Measurements from ENCODE around the gene TSHZ2.

TSHZ2 gene

DNA sequence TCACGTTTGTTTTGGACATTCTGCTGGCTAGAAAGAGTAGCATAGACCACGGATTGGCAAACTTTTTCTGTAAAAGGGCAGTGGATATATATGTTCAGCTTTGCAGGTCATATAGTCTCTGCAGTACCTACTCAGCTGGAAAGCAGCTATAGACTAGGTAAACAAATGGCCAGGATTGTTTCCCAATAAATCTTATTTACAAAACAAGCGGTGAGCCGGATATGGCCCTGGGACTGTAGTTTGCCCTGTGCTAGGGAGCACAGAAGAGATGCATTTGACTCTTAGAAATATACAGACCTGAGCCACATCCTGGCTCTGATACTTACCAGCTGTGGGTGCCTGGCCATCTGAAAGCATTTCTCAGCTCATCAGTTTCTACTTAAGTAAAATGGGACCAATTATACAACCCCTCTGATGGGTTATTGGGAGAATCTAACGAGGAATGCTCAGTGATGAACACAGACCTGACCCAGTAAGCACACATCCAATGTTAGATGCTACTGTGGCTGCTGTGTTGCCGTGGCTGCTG lies 120.7 kb downstream of the TSHZ2 start:
- DNase-seq, result no peak

- DNase-seq, result no peak
These were observed 125.2 kb downstream of the TSHZ2 start for GRCh38 chr20:53097371-53097770.

DNA sequence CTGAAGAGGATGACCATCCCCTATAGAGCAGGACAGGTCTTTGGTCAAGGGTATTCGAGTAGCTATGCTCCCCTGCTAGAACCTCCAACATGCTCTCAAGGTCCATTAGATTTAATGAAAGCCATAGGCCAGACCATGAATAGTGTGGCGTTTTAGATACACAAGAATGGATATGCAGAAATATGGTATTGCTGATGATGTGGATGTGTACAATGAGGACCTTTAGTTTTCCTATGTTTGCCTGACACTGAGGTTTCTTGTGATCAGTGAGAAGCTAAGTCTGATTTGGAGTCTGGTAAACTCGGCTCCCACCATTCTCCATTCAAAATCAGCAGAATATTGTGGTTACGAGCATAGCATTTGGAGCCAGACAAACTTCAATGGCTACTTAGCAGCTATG lies 125.6 kb downstream of the TSHZ2 start:
- no peak for DNase-seq

- DNase-seq, result no peak
These were observed 126.5 kb downstream of the TSHZ2 start for GRCh38 chr20:53098621-53099020.

DNA sequence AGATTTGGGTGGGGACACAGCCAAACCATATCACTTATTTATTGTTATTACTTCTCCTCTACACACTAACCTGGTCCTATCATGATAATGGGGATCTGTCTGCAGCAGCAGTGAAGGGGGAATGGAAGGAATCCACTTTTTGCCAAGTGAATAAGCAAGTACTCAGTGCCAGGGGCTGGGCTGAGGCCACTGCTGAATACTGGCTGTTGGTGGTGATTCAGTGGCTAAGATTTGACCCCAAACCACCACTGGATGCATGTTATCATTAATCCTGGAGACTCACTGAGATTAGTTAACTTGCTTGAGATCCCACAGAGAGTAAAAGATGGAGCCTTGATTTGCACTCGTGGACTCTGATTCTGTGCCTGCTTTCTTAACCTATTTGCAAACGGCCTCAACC lies 127.7 kb downstream of the TSHZ2 start:
- no peak for DNase-seq

DNA sequence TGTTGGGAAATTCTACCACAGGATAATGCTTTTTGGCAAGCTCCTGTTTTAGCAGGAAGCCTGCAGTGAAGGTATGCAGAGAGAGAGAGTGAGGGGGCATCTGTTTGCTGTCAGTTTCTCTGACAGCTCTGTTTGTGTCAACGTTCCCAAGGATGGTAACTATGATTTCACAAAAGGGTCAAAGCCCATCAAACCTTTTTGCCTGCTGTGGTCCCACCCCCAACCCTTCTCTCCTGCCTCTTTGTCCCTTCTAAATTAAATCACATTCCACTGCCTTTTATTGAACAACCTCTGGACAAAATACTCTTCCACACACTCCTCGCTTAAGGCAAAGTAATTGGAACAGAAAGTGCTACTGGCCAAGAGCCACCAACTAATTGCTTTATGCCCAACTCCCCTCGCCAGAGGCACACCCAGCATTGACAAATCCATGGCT lies 128.3 kb downstream of the TSHZ2 start:
- DNase-seq, result no peak

DNA sequence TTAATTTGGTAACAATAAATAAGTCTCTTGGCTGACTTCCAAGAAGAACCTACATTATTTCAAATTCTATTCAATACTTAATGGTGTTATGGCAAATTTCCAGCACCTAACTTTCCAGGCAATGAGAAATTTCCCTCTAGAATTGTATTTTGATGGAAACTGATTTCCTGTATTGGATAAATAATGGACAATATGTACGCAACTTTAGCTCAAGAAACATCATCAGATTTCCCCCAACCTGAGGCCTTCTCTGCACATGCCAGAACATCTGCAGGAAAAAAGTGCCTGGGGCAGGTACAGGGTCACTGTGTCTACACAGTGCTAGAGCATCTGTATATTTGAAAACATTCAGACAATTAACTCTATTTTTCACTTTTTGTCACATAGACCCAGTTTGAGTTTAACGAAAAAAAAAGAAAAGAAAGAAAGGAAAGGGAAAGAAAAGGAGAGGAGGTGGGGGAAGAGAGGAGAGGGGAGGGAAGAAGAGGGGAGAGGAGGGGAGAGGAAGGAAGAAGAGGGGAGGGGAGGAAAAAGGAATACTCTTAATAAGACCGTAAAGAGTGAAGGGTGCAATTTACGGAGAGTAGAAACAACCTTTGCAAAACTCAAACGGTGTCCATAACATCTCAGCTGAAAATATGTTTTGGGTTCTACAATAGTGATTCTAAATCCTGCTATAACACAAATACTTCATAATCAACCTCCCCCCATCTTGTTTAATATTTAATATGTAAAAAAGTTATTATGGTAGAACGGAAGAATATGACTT lies 130.0 kb downstream of the TSHZ2 start:
- no peak for DNase-seq

DNA sequence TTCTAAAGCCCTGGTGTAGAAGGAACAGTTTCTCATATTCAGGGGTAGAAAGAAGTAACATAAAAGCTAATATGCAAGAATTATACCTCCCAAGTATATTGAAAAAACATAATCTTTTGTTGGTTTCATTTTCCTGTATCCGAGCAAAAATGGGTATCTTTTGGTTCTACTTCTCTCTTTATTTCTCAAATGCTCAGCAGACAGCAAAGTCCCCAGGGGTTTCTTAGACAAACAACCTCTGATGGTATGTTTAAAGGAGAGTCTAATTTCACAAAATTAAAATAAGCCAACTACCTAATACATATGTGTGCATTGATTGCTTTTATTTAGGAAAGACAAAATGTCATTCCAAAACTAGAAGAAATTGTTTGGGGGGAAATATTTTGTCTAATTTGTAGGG lies 131.0 kb downstream of the TSHZ2 start:
- DNase-seq, result no peak

GRCh38 chr20:53104884-53105283 lies 132.7 kb downstream of the TSHZ2 start:
- DNase-seq, result no peak

DNA sequence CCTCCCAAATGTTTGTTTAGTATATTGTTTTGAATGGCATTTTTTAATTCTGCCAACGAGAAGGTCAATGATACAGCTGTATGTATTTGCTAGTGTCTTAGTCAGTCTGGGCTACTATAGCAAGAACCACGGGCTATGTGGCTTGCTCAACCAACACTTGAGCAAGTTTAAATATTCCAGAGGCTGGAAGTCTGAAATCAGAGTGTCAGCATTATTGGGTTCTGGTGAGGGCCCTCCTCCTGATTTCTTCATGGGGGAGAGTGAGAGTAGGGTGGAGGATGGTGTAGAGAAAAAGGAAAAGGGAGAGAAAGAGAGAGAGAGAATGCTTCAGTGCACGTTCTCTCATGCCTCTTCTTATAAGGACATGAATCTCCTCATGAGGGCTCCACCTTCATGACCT lies 144.6 kb downstream of the TSHZ2 start:
- DNase-seq, result no peak

- no peak for DNase-seq
These were observed 150.7 kb downstream of the TSHZ2 start for GRCh38 chr20:53122853-53123252.

- DNase-seq, result no peak
These were observed 152.0 kb downstream of the TSHZ2 start for GRCh38 chr20:53124075-53124551.

DNA sequence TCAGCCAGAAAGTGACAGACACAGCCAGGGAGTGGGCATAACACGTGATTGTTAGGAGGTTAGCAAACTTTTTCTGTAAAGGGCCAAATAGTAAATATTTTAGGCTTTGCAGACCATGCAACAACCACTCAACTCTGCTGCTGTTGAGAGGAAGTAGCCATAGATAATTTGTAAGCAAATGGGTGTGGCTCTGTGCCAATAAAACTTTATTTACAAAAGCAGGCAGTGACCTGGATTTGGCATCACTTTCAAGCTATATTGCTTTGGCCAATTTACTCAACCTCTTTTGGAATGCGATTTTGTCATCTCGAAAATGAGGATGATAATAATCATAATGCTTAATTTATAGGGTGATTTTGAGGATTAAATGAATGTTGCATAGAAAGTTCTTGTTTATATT lies 152.6 kb downstream of the TSHZ2 start:
- no peak for DNase-seq

GRCh38 chr20:53126185-53126584 lies 154.0 kb downstream of the TSHZ2 start:
- peak; percentile 29 for DNase-seq

GRCh38 chr20:53127027-53127426 lies 154.9 kb downstream of the TSHZ2 start:
- DNase-seq, result no peak

DNA sequence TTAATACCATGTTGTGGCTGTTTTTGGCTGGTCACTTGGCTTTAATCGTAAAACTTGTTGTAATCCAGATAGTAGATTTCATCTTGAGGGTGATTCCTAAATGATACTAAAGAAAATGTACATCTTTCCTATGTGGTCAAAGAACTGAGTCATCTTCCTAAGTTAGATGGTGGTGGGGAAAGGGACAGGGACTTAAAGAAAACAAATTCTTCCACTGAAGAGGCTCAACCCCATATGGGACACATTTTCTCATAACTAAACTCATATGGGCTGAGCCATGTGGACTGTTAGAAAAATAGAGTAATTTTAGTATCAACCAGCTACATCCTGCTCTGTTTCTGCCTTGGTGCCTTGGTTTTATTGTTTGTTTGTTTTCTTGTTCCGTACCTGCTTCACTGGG lies 155.8 kb downstream of the TSHZ2 start:
- DNase-seq, result no peak

- DNase-seq, result no peak
These were observed 157.4 kb downstream of the TSHZ2 start for GRCh38 chr20:53129563-53129962.

DNA sequence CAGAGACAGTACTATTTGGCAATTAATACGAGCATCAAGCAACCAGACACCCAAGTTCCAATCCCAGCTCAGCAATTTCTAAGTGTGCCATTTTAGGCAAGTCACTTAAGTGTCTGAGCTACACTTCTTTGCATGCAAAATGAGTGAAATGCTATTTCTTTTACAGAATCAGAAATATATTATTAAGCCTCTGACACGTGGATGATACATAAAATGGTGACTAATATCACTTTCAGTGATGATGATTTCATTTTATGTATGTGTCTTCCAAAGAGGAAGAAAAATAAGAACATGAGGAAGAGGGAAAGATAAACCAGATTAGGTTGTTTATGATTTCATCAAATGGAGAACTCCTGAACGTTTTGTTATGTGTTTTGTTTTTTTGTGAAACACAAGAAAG lies 158.6 kb downstream of the TSHZ2 start:
- no peak for DNase-seq

DNA sequence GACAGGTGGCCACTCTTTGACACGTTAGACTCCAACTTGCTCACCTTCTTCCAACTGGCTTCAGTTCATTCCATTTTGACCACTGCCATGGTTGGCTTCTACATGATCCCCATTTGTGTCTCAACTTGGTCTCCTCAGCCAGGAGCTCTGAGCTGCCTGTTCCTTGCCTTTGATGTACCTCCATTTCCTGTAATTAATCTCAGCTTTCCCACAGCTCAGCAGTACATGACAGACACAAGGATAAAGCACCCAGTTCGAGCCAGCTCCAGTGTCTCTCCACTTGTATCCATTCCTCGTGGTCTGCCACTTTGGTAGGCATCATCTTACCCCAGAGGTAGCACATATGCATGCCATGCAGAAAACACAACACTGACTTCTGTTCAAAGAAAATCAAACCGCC lies 161.0 kb downstream of the TSHZ2 start:
- DNase-seq, result no peak

DNA sequence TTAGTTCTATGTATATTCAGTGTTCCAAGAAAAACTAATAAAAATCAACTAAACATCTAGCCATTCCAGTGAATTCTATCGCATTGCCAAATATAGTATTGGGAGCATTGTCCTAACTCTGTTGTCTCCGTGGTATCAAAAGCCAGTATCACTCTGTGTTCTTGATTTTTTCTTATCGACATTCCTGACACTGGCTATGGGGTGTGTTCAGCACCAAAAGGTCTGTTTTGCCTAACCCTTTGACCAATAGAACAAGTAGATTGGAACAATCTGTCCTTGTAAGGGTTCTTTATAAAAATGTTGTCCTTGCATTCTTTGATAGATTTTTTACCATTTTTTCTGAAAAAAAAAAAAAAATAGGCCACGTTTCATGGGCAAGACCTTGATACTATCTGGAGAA lies 161.5 kb downstream of the TSHZ2 start:
- no peak for DNase-seq

DNA sequence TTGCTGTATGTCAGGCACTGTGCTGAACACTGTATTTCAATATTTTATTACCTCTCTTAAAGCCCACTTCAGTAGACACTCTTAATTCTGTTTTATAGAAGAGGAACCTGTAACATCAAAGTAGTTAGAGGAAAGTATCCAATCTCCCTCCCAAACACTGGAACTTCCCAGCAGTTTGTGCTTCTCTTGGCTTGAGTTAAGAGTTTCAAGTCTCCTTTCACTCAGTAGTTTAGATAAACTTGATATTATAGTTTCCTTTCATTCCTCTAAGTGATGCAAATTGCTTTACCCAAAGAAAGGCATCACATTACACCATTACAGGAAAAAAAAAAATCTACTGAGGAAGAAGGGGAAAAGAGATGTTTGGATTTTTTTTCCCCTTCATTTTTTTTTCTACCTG lies 164.3 kb downstream of the TSHZ2 start:
- DNase-seq, result no peak

- DNase-seq, result no peak
These were observed 166.5 kb downstream of the TSHZ2 start for GRCh38 chr20:53138454-53139262.

DNA sequence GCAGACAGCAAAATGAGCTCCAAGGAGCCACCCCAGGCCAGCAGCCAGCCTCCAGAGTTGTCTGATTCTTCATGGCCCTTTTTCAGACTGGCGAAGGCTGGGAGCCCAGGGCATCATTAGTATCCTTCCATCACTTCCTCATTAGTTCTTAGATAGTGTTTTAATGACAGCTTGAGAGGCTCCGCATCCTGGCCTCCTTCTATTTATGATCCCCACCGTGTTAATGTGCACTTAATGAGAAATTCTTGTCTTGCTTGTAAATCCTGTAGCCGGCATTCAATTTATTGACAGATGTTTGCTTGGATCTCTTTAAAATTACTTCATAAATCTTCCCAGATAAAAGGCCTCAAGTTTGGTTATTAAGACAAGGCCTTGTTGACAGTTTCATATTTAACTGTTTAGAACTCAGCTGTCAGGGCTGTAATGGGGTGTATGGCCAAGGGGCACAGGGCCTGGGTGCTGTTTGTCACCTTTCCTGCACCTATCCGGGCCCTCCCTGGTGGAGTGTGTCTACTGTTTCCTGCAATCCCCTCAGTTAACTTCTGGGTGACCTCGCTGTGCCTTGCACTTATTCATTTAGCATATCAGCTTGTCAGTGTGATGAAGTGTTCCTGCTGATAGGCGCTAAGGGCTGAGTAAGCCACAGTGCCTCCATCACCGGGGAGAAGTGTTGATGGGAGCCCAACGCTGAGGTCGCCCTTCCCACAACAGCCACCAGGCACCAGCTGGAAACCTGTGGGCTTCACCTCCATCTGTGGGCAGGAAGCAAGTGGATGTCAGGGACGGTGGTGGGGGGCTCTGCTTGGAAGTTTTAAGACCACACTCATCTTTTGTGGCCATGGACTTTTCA lies 169.3 kb downstream of the TSHZ2 start:
- DNase-seq, result no peak
